HG03571 (cell line): ENCODE measurements around the gene PCLO.
"Not testable (repeated sequence)": the region's sequence is repeated elsewhere in the genome, so short reads cannot be mapped to it uniquely, and the experiment has no call there.

Experiments
- ATAC-seq: cut with Tn5 transposase; IDR thresholded peaks from one replicate; pipeline ENCODE4 v1.9.1; 2021; ENCODE audit not compliant: unreplicated experiment

PCLO gene

GRCh38 chr7:82965088-82966036, 197.3 kb downstream of the PCLO start:
- ATAC-seq = no peak

GRCh38 chr7:82964150-82964882, 198.4 kb downstream of the PCLO start:
- ATAC-seq = no peak

- no peak for ATAC-seq
Measured at GRCh38 chr7:82961240-82961639, 201.4 kb downstream of the PCLO start.

- no peak for ATAC-seq
Measured at GRCh38 chr7:82959528-82959927, 203.2 kb downstream of the PCLO start.

- ATAC-seq = no peak
Measured at GRCh38 chr7:82957521-82957920, 205.2 kb downstream of the PCLO start.

GRCh38 chr7:82953324-82954027, 209.2 kb downstream of the PCLO start:
- ATAC-seq = no peak

- no peak for ATAC-seq
Measured at GRCh38 chr7:82950436-82950835, 212.2 kb downstream of the PCLO start.

- ATAC-seq = no peak
Measured at GRCh38 chr7:82945480-82945879, 217.2 kb downstream of the PCLO start.

- ATAC-seq = no peak
Measured at GRCh38 chr7:82945056-82945455, 217.6 kb downstream of the PCLO start.

GRCh38 chr7:82932516-82932915, 230.2 kb downstream of the PCLO start:
- no peak for ATAC-seq

- ATAC-seq = no peak
Measured at GRCh38 chr7:82926477-82926876, 236.2 kb downstream of the PCLO start.

- no peak for ATAC-seq
Measured at GRCh38 chr7:82925331-82925730, 237.4 kb downstream of the PCLO start.

- no peak for ATAC-seq
Measured at GRCh38 chr7:82906502-82906901, 256.2 kb downstream of the PCLO start.

GRCh38 chr7:82904871-82905270, 257.8 kb downstream of the PCLO start:
- ATAC-seq = no peak

- ATAC-seq = not testable (repeated sequence)
Measured at GRCh38 chr7:82901098-82901497, 261.6 kb downstream of the PCLO start.

- no peak for ATAC-seq
Measured at GRCh38 chr7:82897500-82897899, 265.2 kb downstream of the PCLO start.

GRCh38 chr7:82894341-82894740, 268.3 kb downstream of the PCLO start:
- not testable (repeated sequence) for ATAC-seq

- no peak for ATAC-seq
Measured at GRCh38 chr7:82886324-82886723, 276.4 kb downstream of the PCLO start.

- ATAC-seq = no peak
Measured at GRCh38 chr7:82865856-82866255, 296.8 kb downstream of the PCLO start.

- ATAC-seq = no peak
Measured at GRCh38 chr7:82859106-82859850, 303.4 kb downstream of the PCLO start.

GRCh38 chr7:82851121-82851520, 311.6 kb downstream of the PCLO start:
- ATAC-seq = no peak
